ENCODE data around the gene MGAT4A.

- TF ChIP-seq CTCF (IDR thresholded peaks at IDR 0.05) (no peak), POLR2A (IDR thresholded peaks at IDR 0.05) (no peak)
Measured at GRCh38 chr2:98736464-98736889, 5.5 kb upstream of the MGAT4A start.
